22Rv1 (cell line): ENCODE data around the gene ZNF286A.
"Not testable (repeated sequence)": the region's sequence is repeated elsewhere in the genome, so short reads cannot be mapped to it uniquely, and the experiment has no call there.

Experiments
- H3K27ac ChIP-seq: fragments of 450-650 bp; 2 replicates; pipeline ENCODE4 v1.5.1; 2017
- ZFX ChIP-seq: fragments of 450-650 bp; IDR thresholded peaks from 2 replicates; pipeline ENCODE4 v1.6.1; 2017; ENCODE audit warnings: antibody characterized with exemption, borderline replicate concordance
- TF ChIP-seq, protein P1 (sequence below): fragments of 450-650 bp; IDR thresholded peaks from 2 replicates; pipeline ENCODE4 v1.5.1; 2017; ENCODE audit warnings: mild to moderate bottlenecking

The ZNF286A gene

DNA sequence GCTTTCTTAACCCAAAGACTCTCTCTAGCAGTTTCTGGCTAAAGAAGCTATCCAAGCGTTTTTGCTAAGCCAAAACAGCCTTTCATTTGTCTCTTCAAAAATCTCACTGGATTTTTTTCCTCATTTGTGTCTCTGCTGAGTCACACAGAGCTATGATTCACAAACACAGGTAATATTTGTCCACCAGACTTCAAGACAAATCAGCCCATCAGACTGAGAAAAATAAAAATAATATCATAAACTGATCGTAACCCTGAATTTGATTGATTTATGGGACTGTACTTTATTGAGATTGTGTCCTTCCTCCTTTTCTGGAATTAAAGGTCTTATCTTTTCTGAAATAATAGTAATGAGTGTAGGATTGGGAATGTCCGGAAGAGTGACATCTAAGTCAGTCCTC, 41.3 kb upstream of the ZNF286A start:
- TF ChIP-seq, protein P1, sequence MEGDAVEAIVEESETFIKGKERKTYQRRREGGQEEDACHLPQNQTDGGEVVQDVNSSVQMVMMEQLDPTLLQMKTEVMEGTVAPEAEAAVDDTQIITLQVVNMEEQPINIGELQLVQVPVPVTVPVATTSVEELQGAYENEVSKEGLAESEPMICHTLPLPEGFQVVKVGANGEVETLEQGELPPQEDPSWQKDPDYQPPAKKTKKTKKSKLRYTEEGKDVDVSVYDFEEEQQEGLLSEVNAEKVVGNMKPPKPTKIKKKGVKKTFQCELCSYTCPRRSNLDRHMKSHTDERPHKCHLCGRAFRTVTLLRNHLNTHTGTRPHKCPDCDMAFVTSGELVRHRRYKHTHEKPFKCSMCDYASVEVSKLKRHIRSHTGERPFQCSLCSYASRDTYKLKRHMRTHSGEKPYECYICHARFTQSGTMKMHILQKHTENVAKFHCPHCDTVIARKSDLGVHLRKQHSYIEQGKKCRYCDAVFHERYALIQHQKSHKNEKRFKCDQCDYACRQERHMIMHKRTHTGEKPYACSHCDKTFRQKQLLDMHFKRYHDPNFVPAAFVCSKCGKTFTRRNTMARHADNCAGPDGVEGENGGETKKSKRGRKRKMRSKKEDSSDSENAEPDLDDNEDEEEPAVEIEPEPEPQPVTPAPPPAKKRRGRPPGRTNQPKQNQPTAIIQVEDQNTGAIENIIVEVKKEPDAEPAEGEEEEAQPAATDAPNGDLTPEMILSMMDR = no peak
- TF ChIP-seq ZFX = no peak
- H3K27ac ChIP-seq = no peak overlapping the region

DNA sequence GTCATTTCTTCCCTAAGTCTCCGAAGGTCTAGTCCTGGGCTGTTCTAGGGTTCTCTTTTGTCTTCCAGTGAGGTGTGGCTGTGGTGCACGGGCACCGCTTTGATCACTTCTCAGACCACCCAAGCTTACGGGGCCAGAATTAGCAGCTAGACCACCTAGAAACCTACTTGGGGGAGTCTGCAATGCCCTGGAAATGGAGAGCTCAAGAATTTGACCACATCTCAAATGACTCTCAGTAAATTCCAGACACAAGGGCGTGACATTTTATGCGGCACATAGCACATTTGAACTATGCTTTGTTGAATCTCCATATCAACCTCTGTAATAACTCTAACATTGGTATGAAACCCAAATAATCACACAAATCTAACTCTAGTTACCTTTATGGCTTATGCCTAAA, 40.3 kb upstream of the ZNF286A start:
- TF ChIP-seq ZFX = no peak
- TF ChIP-seq, protein P1 = no peak
- no peak overlapping the region for H3K27ac ChIP-seq

- no peak for TF ChIP-seq ZFX
- TF ChIP-seq, protein P1 = no peak
- H3K27ac ChIP-seq = no peak overlapping the region
These were observed 39.9 kb upstream of the ZNF286A start for GRCh38 chr17:15659663-15660062.

DNA sequence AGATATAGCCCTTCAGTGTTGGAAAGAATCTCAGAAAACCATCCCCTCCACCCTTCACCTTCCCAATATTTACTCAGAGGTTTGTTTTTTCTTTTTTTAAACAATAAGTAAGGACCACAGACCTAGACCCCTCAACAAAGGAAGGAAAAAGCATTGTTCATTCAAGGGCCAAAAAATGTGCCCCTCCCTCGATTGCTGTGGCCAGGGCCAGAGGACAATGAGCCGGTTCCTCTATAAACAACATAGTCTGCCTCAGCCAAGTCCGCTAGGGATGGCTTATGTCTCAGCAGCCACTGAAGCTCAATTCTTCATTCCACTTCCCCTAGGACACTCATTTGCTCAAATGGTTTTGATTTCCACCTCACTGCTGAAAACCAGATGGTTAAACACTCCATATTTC, 39.5 kb upstream of the ZNF286A start:
- H3K27ac ChIP-seq = no peak overlapping the region
- no peak for TF ChIP-seq ZFX
- TF ChIP-seq, protein P1 = no peak

DNA sequence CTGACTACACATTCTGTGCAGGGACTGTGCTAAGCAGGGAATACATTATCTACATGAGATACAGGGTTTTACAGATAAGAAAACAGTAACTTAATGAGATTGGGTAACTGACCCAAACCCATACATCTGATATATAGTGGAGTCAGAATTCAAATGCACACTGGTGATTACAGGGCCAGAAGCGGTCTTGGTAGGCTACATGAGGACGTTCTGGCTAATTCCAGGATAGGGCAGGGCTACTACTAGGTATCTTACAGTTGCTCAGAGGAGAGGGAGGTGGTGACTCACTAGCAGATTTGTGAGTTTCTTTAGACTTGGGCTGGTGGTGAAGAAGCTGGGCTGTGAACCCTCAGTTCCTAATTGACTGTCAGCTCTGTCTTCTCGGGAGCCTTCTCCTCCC, 36.9 kb upstream of the ZNF286A start:
- no peak for TF ChIP-seq ZFX
- TF ChIP-seq, protein P1 = no peak
- H3K27ac ChIP-seq = no peak overlapping the region

- H3K27ac ChIP-seq = no peak overlapping the region
- TF ChIP-seq ZFX = no peak
- TF ChIP-seq, protein P1 = no peak
These were observed 36.4 kb upstream of the ZNF286A start for GRCh38 chr17:15663176-15663575.

- no peak overlapping the region for H3K27ac ChIP-seq
- TF ChIP-seq, protein P1 = no peak
- no peak for TF ChIP-seq ZFX
These were observed 35.9 kb upstream of the ZNF286A start for GRCh38 chr17:15663691-15664090.

GRCh38 chr17:15669526-15669925, 30.0 kb upstream of the ZNF286A start:
- H3K27ac ChIP-seq = not testable (repeated sequence)

GRCh38 chr17:15674640-15675039, 24.9 kb upstream of the ZNF286A start:
- H3K27ac ChIP-seq = not testable (repeated sequence)

DNA sequence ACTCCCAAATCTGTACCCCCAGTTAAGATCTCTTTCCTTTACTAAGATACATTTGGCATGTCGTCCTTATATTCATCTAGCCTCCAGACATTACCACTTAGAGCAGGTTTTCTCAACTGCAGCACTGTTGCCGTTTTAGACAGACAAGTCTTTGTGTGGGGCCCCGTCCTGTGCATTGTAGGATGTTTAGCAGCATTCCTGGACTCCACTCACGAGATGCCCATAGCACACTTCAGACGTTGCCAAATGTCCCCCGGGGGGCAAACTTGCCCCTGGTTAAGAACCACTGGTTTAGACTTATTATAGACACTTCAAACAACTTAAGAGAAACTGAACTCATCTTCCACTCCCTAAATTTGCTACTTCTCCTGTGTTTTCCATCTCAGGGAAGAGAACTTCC, 23.6 kb upstream of the ZNF286A start:
- not testable (repeated sequence) for H3K27ac ChIP-seq

DNA sequence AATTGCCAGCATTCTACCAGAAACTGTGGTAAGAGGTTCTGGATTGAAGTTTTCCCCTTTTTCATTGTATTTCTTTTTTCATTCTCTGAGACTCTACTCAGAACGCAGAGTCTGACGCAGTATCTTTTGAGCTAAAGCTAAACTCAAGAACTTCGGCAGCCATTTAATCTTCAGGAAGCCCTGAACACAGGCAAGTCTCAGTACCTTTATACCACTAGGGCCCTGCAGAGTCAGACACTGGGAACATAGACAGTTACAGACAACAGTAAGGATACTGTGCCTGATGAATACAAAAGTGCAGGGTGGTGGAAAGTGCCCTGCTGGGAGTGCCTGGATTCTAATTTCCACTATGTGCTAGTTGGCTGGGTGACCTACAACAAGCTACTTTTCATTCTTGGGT, 16.4 kb upstream of the ZNF286A start:
- H3K27ac ChIP-seq = not testable (repeated sequence)
